Activated T-helper 17 cell treated with anti-CD3 and anti-CD28 coated beads, Interleukin-2, amount 50 U/mL, for 72 hours (primary cell): ENCODE results near the gene USP7. TPM values are rescaled to one million over a fixed set of nuclear protein-coding genes. Genes with fewer than 3 reads are reported as not detected.

Experiments
- ATAC-seq: fragments of 150-1000 bp; cut with Tn5 transposase; replicated peaks from 2 replicates; pipeline ENCODE4 v1.10.0; 2021; ENCODE audit warnings: mild to moderate bottlenecking, moderate library complexity
- H3K27ac Mint-ChIP-seq: one replicate; pipeline ENCODE4 v1.8.0; 2022; ENCODE audit warnings: mixed read lengths
- H3K27me3 Mint-ChIP-seq: one replicate; pipeline ENCODE4 v1.8.0; 2022; ENCODE audit warnings: mixed read lengths
- H3K36me3 Mint-ChIP-seq: one replicate; pipeline ENCODE4 v1.8.0; 2022; ENCODE audit warnings: low read depth, mild to moderate bottlenecking, mixed read lengths
- H3K4me1 Mint-ChIP-seq: one replicate; pipeline ENCODE4 v1.8.0; 2022; ENCODE audit warnings: mixed read lengths
- H3K4me3 Mint-ChIP-seq: one replicate; pipeline ENCODE4 v1.8.0; 2022; ENCODE audit warnings: mild to moderate bottlenecking, mixed read lengths
- H3K9me3 Mint-ChIP-seq: one replicate; pipeline ENCODE4 v1.8.0; 2022; ENCODE audit warnings: mixed read lengths
- total RNA-seq, 2 donors: library from RNA; stranded (reverse); gene quantifications; one replicate each; pipeline ENCODE4 v1.2.3, GENCODE V29; 2022

The USP7 gene
- total RNA-seq, 2 donors from 2014 or later: 157 to 181 TPM

DNA sequence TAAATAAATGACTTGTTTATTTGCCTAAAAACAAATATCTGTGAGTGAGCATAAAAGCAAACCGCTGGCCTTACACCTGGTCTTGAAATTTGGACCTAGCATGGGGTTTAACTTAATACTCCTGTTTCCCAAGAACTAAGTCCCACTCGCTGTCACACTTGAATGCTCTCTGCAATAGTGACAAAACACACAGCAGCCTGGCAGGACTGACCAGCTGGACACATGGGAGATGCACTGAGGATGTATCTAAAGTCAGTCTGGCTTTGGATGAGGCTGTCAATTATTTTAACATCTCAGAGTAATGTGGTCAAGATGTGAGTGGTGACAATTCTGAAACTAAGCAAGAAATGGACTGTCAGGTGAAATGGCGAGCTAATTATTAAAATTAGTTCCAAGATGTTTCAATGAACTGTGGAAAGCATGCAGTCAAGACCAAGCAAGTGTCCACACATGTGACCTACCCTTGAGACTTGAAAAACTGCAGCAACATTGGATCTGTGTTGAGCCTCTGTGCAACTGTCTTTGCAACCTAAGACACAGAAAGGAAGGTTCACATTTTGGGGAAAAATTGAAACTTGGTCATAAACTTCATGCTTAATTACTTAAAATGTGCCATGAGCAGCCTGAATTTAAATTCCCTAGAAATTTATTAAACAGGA is 64.9 kb downstream of the USP7 start:
- Mint-ChIP-seq H3K9me3 (no peaks in the 10 kb centered on the region), H3K4me1 (no peaks in the 10 kb centered on the region), H3K36me3 (peaks cover 100% of the 10 kb centered on the region), H3K27me3 (no peaks in the 10 kb centered on the region), H3K27ac (peak overlapping the region; percentile 25), H3K4me3 (no peak overlapping the region)
- ATAC-seq: no peak

DNA sequence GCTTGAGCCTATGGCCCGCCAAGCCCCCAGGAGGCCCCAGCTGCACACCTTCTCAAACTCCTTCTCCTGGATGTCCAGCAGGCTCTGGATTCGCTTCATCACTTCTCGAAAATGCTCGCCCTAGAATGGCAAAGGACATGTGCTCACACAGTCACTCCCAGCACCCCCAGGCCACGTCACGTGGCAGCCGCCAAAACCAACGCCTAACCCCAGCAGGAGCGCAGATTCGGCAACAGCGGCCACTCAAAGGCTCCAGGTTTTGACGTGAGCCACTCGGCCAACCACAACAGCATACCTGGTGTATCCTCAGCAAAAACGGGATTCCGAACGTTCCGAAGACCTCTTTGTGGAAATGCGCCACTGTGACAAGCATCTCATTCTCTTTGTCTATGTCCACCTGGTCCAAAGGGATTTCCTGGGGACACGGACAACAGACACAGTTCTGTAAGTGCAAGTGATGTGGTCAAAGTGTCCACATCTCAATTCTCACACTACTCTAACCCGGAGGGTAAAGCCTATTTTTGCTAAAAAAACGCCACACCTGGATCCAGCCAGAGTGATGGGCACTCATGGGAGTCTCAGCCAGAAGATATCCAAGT is 68.9 kb downstream of the USP7 start:
- ATAC-seq: no peak
- Mint-ChIP-seq H3K36me3 (peaks cover 100% of the 10 kb centered on the region), H3K9me3 (no peaks in the 10 kb centered on the region), H3K27ac (no peak overlapping the region), H3K27me3 (no peaks in the 10 kb centered on the region), H3K4me3 (no peak overlapping the region), H3K4me1 (peaks cover 8% of the 10 kb centered on the region)

DNA sequence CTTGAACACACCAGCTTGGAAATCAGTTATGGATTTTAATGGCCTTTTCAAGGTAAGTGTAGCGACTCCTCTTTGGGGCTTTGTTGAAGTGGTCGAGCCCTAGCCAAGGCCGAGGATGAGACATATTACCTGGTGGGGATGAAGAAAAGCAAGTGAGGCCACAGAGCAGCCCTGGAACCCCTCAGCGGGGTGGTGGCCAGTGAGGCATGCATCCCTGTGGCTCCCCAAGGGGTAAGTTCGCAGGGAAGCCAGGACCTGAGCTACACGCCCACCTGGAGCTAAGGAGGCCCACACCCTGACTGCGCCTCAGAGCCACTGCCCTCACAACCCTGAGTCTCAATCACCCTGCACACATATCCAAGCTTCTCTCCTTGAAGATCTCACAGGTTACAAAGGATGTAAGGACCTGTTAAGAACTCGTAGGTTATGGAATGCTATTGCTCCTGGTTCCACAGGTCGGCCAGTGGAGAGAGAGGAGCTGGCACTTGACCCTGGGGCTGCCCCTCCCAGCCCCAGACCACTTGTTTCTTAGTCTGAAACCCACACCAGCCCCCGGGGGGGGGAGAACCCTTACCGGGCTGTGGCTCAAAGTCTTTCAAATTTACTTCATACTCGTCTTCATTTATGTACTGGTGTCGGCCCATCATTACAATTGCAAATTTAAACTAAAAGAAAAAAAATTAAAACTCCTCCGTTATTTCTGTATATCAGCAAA is 69.6 kb downstream of the USP7 start:
- H3K36me3 Mint-ChIP-seq: peaks cover 93% of the 10 kb centered on the region
- peaks cover 8% of the 10 kb centered on the region for H3K4me1 Mint-ChIP-seq
- H3K4me3 Mint-ChIP-seq: no peak overlapping the region
- peak overlapping the region; percentile 97 for H3K27ac Mint-ChIP-seq
- no peak for ATAC-seq
- no peaks in the 10 kb centered on the region for H3K9me3 Mint-ChIP-seq
- no peaks in the 10 kb centered on the region for H3K27me3 Mint-ChIP-seq

DNA sequence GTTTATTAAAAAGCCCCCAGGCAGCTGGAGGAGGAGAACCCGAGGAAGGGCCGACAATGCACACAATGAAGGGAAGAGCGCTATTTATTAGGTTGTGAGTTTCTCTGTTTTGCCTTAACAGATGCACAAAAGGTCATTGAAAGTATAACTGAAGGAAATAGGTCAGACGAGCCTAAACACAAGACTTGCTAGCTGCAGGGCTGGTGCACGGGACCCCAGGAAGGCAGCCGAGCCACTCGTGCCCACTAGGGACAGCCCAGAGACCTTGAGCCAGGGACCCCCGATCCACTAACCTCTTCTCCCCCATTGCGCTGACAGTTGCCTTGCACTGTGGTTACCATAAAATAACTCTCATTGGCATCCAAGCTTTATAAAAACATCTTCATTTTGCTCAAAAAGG is 70.3 kb downstream of the USP7 start:
- ATAC-seq: no peak
- no peaks in the 10 kb centered on the region for H3K27me3 Mint-ChIP-seq
- H3K4me3 Mint-ChIP-seq: peak overlapping the region; percentile 80
- peaks cover 8% of the 10 kb centered on the region for H3K4me1 Mint-ChIP-seq
- peaks cover 86% of the 10 kb centered on the region for H3K36me3 Mint-ChIP-seq
- H3K27ac Mint-ChIP-seq: peak overlapping the region; percentile 97
- no peaks in the 10 kb centered on the region for H3K9me3 Mint-ChIP-seq

DNA sequence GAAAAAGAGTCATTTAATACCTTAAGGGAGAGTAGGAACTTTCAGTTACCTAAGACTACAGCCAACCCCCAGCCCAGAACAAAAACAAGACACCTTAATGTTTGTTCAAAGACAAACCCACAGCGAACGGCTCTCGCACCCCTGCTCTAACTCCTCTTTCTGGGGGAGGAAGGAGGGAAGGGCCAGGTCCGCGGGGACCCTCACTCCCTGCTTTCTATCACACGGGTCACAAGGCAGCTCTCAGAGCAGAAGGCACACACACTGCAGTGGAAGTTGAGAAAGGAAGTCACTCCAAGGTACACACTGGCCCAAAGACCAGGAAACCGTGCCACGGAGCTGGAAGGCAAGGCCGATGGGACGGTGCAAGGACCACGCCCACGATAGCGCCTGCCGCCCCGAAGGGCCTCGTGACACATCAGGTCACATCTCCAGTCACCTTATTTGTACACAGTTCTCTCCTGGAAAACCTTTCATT is 71.6 kb downstream of the USP7 start:
- Mint-ChIP-seq H3K4me3 (peak overlapping the region; percentile 80), H3K27ac (peak overlapping the region; percentile 97), H3K9me3 (no peaks in the 10 kb centered on the region), H3K27me3 (no peaks in the 10 kb centered on the region), H3K4me1 (peaks cover 12% of the 10 kb centered on the region), H3K36me3 (peaks cover 76% of the 10 kb centered on the region)
- ATAC-seq: peak; percentile 52

DNA sequence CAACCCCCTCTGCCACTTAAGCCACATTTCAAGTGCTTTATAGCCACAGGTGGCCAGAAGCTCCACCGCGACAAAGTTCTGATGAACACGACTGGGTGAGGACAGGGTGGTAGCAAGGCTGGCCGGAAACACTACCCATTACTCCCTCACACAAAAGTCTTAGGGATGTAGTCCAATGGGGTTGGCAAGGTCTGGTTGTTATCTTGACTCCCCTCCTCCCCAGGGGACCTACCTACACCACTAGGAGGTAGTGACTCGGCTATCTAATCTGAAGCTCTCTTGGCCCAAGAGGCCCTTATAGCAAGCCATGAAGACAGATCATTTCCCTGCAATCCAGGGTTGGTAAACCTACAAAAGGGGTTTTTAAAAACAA is 73.2 kb downstream of the USP7 start:
- no peaks in the 10 kb centered on the region for H3K9me3 Mint-ChIP-seq
- peak overlapping the region; percentile 97 for H3K27ac Mint-ChIP-seq

DNA sequence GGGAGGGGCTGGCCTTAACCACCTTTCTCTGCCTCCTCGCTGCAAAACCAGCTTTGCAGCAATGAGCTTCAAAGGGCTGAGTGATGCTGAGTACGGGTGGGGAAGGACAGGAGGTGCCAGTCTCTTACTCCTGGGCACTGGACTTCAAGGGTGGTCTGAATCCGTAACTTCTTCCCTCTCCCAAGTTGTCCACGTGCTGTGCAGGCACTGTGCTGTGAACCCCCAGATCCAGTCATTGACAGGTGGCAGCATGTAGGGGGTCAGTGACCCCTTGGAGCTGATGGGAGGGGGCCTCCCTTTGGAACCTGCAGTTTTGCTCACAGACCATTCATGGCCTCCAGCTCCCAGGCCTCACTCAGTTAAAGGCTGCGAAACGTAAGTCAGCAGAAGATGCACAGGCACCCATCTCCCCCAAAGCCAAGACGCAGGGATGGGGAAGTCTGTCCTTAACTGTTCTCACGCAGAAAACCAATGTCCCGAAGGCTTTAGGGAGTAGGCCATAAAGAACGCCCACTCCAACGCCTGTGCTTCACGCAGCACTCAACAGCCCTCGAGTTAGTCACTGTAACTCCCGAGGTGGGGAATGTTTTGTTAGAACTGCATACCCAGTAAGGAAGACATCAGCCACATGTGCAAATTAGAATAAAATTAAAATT is 73.7 kb downstream of the USP7 start:
- H3K9me3 Mint-ChIP-seq: no peaks in the 10 kb centered on the region
- no peak for ATAC-seq
- H3K27ac Mint-ChIP-seq: peak overlapping the region; percentile 97
- H3K36me3 Mint-ChIP-seq: peaks cover 58% of the 10 kb centered on the region
- H3K4me3 Mint-ChIP-seq: peak overlapping the region; percentile 80
- H3K4me1 Mint-ChIP-seq: peaks cover 21% of the 10 kb centered on the region
- H3K27me3 Mint-ChIP-seq: no peaks in the 10 kb centered on the region

More for the DNA sequence above, 73.2 kb downstream of the USP7 start:
- peaks cover 63% of the 10 kb centered on the region for H3K36me3 Mint-ChIP-seq
- no peak for ATAC-seq
- H3K4me1 Mint-ChIP-seq: peaks cover 18% of the 10 kb centered on the region
- H3K27me3 Mint-ChIP-seq: no peaks in the 10 kb centered on the region
- peak overlapping the region; percentile 80 for H3K4me3 Mint-ChIP-seq

DNA sequence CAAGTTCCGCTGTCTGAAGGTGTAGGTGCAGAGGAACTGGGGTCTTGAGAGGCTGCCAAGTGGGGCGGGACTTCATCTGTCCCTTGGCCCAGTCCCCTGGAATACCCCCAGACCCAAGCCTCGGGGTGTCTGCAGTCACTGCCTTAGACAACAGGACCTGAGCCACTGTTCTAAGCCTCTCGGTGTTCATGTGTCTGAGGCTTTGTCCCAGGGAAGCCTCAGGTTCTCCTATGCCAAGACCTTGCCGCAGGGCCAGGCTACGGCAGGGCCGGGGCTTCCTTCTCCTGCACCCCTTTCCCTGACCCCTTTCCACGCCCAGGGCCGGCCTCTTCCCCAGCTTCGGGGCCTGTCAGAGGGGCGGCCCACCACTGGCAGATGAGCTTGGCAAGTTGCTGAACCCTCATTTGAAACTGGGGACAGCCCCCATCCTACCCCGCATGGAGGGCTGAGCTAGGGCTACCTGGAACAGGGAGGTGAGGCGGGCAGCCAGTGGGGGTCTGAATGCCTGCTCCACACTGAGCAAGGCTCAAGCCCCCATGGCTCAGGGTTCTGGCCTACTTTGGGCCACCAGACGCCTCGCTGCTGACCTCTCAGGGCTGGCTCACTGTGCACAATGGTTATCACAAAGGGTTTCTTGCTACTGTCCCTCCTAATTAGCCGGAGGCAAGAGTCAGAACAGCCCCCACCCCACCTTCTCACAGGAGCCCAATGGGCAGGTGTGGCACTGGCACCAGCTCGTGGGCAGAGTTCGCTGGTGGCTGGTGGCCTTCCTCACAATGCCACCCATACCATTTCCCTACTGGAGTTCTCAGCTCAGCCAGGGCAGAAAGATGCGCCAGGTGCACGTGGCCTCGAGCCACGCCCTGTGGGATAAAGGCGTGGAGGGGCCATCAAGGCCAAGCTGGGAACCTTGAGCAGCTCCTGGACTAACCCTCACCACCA is 74.5 kb downstream of the USP7 start:
- Mint-ChIP-seq H3K27me3 (no peaks in the 10 kb centered on the region), H3K4me1 (peaks cover 21% of the 10 kb centered on the region), H3K36me3 (peaks cover 50% of the 10 kb centered on the region), H3K4me3 (no peak overlapping the region), H3K27ac (no peak overlapping the region), H3K9me3 (no peaks in the 10 kb centered on the region)
- no peak for ATAC-seq

DNA sequence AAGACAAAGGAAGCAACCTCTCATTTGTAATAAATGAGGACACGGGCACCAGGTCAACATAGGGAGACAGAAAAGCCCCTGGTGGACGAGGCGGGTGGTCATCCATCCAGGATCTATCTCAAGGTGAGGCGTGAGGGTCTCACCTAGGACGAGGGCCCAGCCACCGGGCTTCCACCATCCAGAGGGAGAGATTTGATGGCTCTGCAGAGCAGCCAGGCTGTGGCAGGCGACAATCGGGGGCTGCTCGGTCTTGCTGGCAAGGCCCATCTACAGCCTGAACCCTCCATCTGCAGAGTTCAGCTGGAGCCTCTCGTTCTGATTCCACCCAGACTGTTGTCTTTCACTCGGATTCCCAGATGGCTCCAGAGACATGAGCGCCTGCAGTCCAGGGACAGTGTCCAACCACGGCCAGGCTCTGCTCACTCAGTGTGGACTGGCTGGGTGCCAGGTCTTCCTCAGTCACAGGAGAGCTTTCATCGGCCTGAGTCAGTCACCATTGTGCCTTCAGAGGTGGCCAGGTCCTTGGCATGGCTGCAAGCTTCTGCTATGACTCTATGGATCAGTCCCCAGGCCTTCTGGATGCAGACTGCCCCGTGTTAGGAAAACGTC is 75.7 kb downstream of the USP7 start:
- H3K4me1 Mint-ChIP-seq: peaks cover 21% of the 10 kb centered on the region
- no peak overlapping the region for H3K4me3 Mint-ChIP-seq
- no peak for ATAC-seq
- no peak overlapping the region for H3K27ac Mint-ChIP-seq
- no peaks in the 10 kb centered on the region for H3K27me3 Mint-ChIP-seq
- H3K9me3 Mint-ChIP-seq: no peaks in the 10 kb centered on the region
- H3K36me3 Mint-ChIP-seq: peaks cover 38% of the 10 kb centered on the region

DNA sequence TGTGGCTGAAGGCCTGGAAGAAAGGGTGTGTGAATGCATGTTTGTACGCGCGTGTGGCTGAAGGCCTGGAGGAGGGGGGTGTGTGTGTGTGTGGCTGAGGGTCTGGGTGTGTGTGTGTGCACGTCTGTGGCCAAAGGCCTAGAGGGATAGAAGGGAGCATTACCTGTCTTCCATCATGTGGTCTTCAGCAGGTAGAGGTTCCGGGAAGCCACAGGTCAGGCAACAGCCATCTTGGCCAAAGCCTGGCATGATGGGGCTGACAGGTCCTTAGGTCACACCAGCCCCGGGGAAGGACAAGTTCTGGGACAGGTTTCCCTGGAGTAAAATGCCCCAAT is 76.3 kb downstream of the USP7 start:
- Mint-ChIP-seq H3K4me3 (no peak overlapping the region), H3K27ac (no peak overlapping the region), H3K4me1 (peaks cover 21% of the 10 kb centered on the region), H3K27me3 (no peaks in the 10 kb centered on the region), H3K36me3 (peaks cover 32% of the 10 kb centered on the region), H3K9me3 (no peaks in the 10 kb centered on the region)
- no peak for ATAC-seq

DNA sequence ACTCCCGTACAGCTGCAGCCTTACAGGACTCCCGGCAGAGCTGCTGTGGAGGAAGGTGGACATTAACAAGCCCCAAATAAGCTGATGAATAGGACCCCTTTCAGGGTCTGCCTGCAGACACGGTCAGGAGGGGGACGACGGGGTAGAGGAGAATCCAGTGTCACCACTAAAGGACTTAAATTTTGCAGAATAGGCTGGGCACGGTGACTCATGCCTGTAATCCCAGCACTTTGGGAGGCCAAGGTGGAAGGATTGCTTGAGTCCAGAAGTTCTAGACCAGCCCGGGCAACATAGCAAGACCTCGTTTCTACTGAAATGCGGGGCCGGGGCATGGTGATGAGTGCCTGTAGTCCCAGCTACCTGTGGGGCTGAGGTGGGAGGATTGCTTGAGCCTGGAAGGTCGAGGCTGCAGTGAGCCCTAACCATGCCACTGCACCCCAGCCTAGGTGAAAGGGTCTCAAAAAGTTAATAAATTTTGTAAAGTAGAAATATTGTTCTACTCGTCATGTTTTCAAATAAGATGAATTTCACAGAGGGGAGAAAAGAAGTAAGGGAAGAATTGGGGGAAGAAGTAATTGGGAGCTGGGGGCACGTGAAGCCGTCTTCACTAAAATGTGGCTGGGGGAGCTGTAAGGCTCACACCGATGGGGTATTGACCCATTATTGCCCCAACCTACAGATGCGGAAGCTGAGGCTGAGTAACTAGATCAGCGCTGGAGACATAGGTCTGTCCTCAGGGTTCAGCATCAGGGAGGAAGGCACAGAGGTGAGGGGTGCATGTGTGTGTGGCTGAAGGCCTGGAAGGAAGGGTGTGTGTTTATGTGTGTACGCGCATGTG is 76.9 kb downstream of the USP7 start:
- Mint-ChIP-seq H3K9me3 (no peaks in the 10 kb centered on the region), H3K27me3 (no peaks in the 10 kb centered on the region), H3K4me3 (no peak overlapping the region), H3K36me3 (peaks cover 26% of the 10 kb centered on the region), H3K27ac (peak overlapping the region; percentile 82), H3K4me1 (peaks cover 15% of the 10 kb centered on the region)
- no peak for ATAC-seq

DNA sequence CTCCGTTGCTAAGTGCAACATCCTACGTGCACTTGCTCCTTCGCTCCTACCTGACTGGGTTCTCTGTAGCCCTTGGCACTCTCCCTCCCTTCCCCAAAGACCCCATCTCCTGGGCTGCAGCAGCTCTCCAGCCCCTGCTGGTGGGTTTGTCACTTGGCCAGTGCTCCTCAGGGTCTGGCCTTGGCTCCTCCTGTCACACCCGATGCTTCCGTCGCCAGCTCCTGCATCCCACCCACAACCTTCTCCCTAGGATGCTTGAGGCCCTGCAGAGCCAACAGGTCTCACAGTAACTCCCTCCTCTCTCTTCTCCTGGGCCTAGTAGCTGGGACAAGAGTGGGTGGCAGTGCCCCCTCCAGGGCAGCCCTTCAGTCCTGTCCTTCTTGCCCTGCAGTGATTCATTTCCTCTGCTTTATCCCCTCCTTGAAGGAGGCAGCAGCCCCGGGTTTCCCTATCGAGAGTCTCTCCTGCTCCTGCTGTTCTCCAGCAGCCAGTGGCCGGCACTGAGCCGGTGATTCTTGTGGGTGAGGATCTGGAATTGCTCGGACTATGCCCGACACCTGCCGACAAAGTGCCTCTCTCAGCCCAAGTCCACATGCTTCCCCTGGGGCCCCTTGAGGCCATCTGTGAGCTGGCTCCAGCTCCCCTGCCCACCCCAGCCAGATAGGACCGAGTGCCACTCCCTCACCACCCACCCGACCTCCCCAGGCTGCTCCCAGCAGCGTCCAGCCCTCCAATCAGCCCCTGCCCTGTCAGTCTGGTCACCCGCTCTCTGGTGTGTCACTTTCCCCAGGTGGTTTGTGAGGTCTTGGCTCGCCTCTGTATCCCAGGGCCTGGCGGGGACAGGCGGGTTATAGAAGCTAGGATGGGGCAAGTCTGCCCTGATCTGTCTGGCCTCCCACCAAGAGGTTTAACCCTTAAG is 77.8 kb downstream of the USP7 start:
- Mint-ChIP-seq H3K36me3 (peaks cover 17% of the 10 kb centered on the region), H3K27ac (peak overlapping the region; percentile 82)
- ATAC-seq: peak; percentile 41

More for the DNA sequence above, 77.8 kb downstream of the USP7 start:
- peak overlapping the region; percentile 9 for H3K4me3 Mint-ChIP-seq
- no peaks in the 10 kb centered on the region for H3K27me3 Mint-ChIP-seq
- no peaks in the 10 kb centered on the region for H3K9me3 Mint-ChIP-seq
- H3K4me1 Mint-ChIP-seq: peaks cover 14% of the 10 kb centered on the region
